ENCODE measurements around the gene KIAA0319L.
"Not testable (repeated sequence)": the region's sequence is repeated elsewhere in the genome, so short reads cannot be mapped to it uniquely, and the experiment has no call there.

KIAA0319L gene

GRCh38 chr1:35580949-35581388 lies 23.8 kb upstream of the KIAA0319L start:
- no peak for DNase-seq

- no peak for DNase-seq
These were observed 20.1 kb upstream of the KIAA0319L start for GRCh38 chr1:35577071-35577998.

- not testable (repeated sequence) for DNase-seq
These were observed 19.5 kb upstream of the KIAA0319L start for GRCh38 chr1:35576766-35577070.

GRCh38 chr1:35576061-35576765 lies 19.0 kb upstream of the KIAA0319L start:
- no peak for DNase-seq

GRCh38 chr1:35575416-35575958 lies 18.3 kb upstream of the KIAA0319L start:
- no peak for DNase-seq

- no peak for DNase-seq
These were observed 17.6 kb upstream of the KIAA0319L start for GRCh38 chr1:35574655-35575415.

- no peak for DNase-seq
These were observed 17.0 kb upstream of the KIAA0319L start for GRCh38 chr1:35574125-35574654.

GRCh38 chr1:35573198-35574124 lies 16.3 kb upstream of the KIAA0319L start, which contains the start of gene TFAP2E:
Gene TFAP2E, plus strand, starts transcription at chr1:35573314. Its CDS starts 264 bp downstream, at chr1:35573578.
- DNase-seq = no peak

GRCh38 chr1:35572296-35572695 lies 15.1 kb upstream of the KIAA0319L start:
- DNase-seq = no peak

GRCh38 chr1:35571263-35571662 lies 14.1 kb upstream of the KIAA0319L start:
- DNase-seq = no peak

GRCh38 chr1:35570589-35571137 lies 13.5 kb upstream of the KIAA0319L start:
- no peak for DNase-seq

- no peak for DNase-seq
These were observed 12.7 kb upstream of the KIAA0319L start for GRCh38 chr1:35569936-35570335.

- DNase-seq = peak; percentile 44
These were observed 11.8 kb upstream of the KIAA0319L start for GRCh38 chr1:35568975-35569395.

- DNase-seq = no peak
These were observed 10.8 kb upstream of the KIAA0319L start for GRCh38 chr1:35567947-35568558.

- no peak for DNase-seq
These were observed 8.5 kb upstream of the KIAA0319L start for GRCh38 chr1:35565742-35566133.

- DNase-seq = no peak
These were observed 7.9 kb upstream of the KIAA0319L start for GRCh38 chr1:35564884-35565741.

GRCh38 chr1:35564037-35564883 lies 7.1 kb upstream of the KIAA0319L start:
- peak; percentile 69 for DNase-seq

GRCh38 chr1:35563166-35563565 lies 6.0 kb upstream of the KIAA0319L start:
- no peak for DNase-seq
